GM23338 (cell line): ENCODE measurements around the gene ZBTB20. TPM values are rescaled to one million over a fixed set of nuclear protein-coding genes. Genes with fewer than 3 reads are reported as not detected.

Experiments used
- ATAC-seq: fragments of 200-7000 bp; cut with Tn5 transposase; 3 replicates; pipeline ENCODE4 v1.9.1; 2020
- DNase-seq: peaks from one replicate; pipeline ENCODE4 v3.0.0-alpha.2; 2015; ENCODE audit warnings: low spot score
- H2AFZ ChIP-seq: fragments of 200-600 bp; sonication (generic); 2 replicates; pipeline ENCODE4 v1.8.0; 2016; ENCODE audit warnings: antibody characterized with exemption, mild to moderate bottlenecking, moderate library complexity
- H3F3A ChIP-seq: fragments of 200-600 bp; sonication (generic); replicated peaks from 2 replicates; pipeline ENCODE4 v1.8.0; 2017; ENCODE audit warnings: antibody characterized with exemption, mixed run types, low read depth
- H3K27ac ChIP-seq: fragments of 200-600 bp; sonication (generic); 2 replicates; pipeline ENCODE4 v1.6.1; 2016; ENCODE audit warnings: low read depth
- H3K27me3 ChIP-seq: fragments of 200-600 bp; sonication (generic); 2 replicates; pipeline ENCODE4 v1.8.0; 2016; ENCODE audit warnings: mild to moderate bottlenecking, mixed run types, moderate library complexity; ENCODE audit not compliant: insufficient read depth
- H3K36me3 ChIP-seq: fragments of 200-600 bp; sonication (generic); 2 replicates; pipeline ENCODE4 v1.8.0; 2016; ENCODE audit warnings: mild to moderate bottlenecking; ENCODE audit not compliant: insufficient read depth
- H3K4me1 ChIP-seq: fragments of 200-600 bp; sonication (generic); 2 replicates; pipeline ENCODE4 v1.8.0; 2016; ENCODE audit warnings: mild to moderate bottlenecking, moderate library complexity; ENCODE audit not compliant: insufficient read depth
- H3K4me2 ChIP-seq: fragments of 200-600 bp; sonication (generic); 2 replicates; pipeline ENCODE4 v1.7.1; 2017; ENCODE audit warnings: mixed run types
- H3K4me3 ChIP-seq: fragments of 200-600 bp; sonication (generic); 2 replicates; pipeline ENCODE4 v1.6.1; 2016; ENCODE audit warnings: mixed run types
- H3K79me2 ChIP-seq: fragments of 200-600 bp; sonication (generic); replicated peaks from 2 replicates; pipeline ENCODE4 v1.8.0; 2017; ENCODE audit warnings: mild to moderate bottlenecking; ENCODE audit not compliant: insufficient read depth
- H3K9me2 ChIP-seq: fragments of 200-600 bp; sonication (generic); 2 replicates; pipeline ENCODE4 v1.8.0; 2017; ENCODE audit not compliant: insufficient read depth
- H4K20me1 ChIP-seq: fragments of 200-600 bp; sonication (generic); replicated peaks from 2 replicates; pipeline ENCODE4 v1.8.0; 2017; ENCODE audit warnings: mild to moderate bottlenecking; ENCODE audit not compliant: insufficient read depth
- H3K27ac Mint-ChIP-seq: 2 replicates; pipeline ENCODE4 v1.8.0; 2020; ENCODE audit warnings: inconsistent platforms, mild to moderate bottlenecking, moderate library complexity, mixed read lengths
- H3K27me3 Mint-ChIP-seq: 3 replicates; pipeline ENCODE4 v1.8.0; 2022; ENCODE audit warnings: low read depth, mild to moderate bottlenecking, moderate library complexity, mixed read lengths, inconsistent platforms; ENCODE audit not compliant: insufficient read depth, poor library complexity
- H3K36me3 Mint-ChIP-seq: 3 replicates; pipeline ENCODE4 v1.8.0; 2021; ENCODE audit warnings: low read depth, mild to moderate bottlenecking, inconsistent platforms, moderate library complexity, mixed read lengths
- H3K4me1 Mint-ChIP-seq: 3 replicates; pipeline ENCODE4 v1.8.0; 2020; ENCODE audit warnings: mild to moderate bottlenecking, inconsistent platforms, mixed read lengths
- H3K4me3 Mint-ChIP-seq: 3 replicates; pipeline ENCODE4 v1.8.0; 2021; ENCODE audit warnings: moderate library complexity, mild to moderate bottlenecking, inconsistent platforms, mixed read lengths
- H3K9me3 Mint-ChIP-seq: 3 replicates; pipeline ENCODE4 v1.8.0; 2020; ENCODE audit warnings: moderate library complexity, mild to moderate bottlenecking, inconsistent platforms, mixed read lengths
- CREB1 ChIP-seq: fragments of 250-450 bp; sonication (Bioruptor Pico); IDR thresholded peaks from 2 replicates; pipeline ENCODE4 v1.5.0; 2020; ENCODE audit warnings: low read depth, mild to moderate bottlenecking, moderate library complexity
- EZH2 ChIP-seq: fragments of 200-600 bp; sonication (generic); IDR thresholded peaks from one replicate; pipeline ENCODE4 v1.8.0; 2017; ENCODE audit warnings: antibody characterized with exemption, mild to moderate bottlenecking, low read depth; ENCODE audit not compliant: unreplicated experiment
- EZH2phosphoT487 ChIP-seq: fragments of 200-600 bp; sonication (generic); IDR thresholded peaks from one replicate; pipeline ENCODE4 v1.8.1; 2018; ENCODE audit warnings: antibody characterized with exemption; ENCODE audit not compliant: unreplicated experiment
- JUNB ChIP-seq: IDR thresholded peaks from one replicate; pipeline ENCODE4 v1.6.1; 2016; ENCODE audit warnings: antibody characterized with exemption; ENCODE audit not compliant: unreplicated experiment
- NANOG ChIP-seq: IDR thresholded peaks from 2 replicates; pipeline ENCODE4 v1.6.1; 2016; ENCODE audit warnings: antibody characterized with exemption, borderline replicate concordance
- POLR2AphosphoS5 ChIP-seq: IDR thresholded peaks from 2 replicates; pipeline ENCODE4 v1.6.1; 2016; ENCODE audit warnings: antibody characterized with exemption, low read depth
- REST ChIP-seq: IDR thresholded peaks from one replicate; pipeline ENCODE4 v1.6.1; 2018; ENCODE audit warnings: antibody characterized with exemption; ENCODE audit not compliant: unreplicated experiment
- STAT1 ChIP-seq: IDR thresholded peaks from one replicate; pipeline ENCODE4 v1.6.1; 2016; ENCODE audit warnings: antibody characterized with exemption; ENCODE audit not compliant: unreplicated experiment
- ZNF114 ChIP-seq: fragments of 250-450 bp; sonication (Bioruptor Pico); IDR thresholded peaks from 2 replicates; pipeline ENCODE4 v1.5.0; 2020; ENCODE audit warnings: mild to moderate bottlenecking, moderate library complexity
- ZNF331 ChIP-seq: fragments of 250-450 bp; sonication (Bioruptor Pico); IDR thresholded peaks from 2 replicates; pipeline ENCODE4 v1.5.0; 2020; ENCODE audit warnings: low read depth, mild to moderate bottlenecking, moderate library complexity
- polyA plus RNA-seq: library from polyadenylated mRNA; unstranded; fragments of >200 nt; fragmentation: Nextera tagmentation; extraction: Ambion mirVana; gene quantifications from 2 replicates; pipeline ENCODE4 v1.2.1, GENCODE V29; 2016
- total RNA-seq: library from RNA; depleted of rRNA; stranded (reverse); fragments of >200 nt; shearing (Covaris generic); gene quantifications from 2 replicates; pipeline ENCODE4 v1.2.3, GENCODE V29; 2014
- TF ChIP-seq, protein P1 (sequence below), 2 experiments: fragments of 200-600 bp in 1 of 2; sonication (generic) in 1 of 2; conservative IDR thresholded peaks; 2 replicates each; pipeline versions ENCODE4 v1.5.1 to v1.6.1; 2016 to 2017; ENCODE audit warnings: antibody characterized with exemption in 2 of 2, low read depth in 2 of 2, mild to moderate bottlenecking in 2 of 2, moderate library complexity in 1 of 2
- TF ChIP-seq, protein P2 (sequence below): fragments of 250-450 bp; sonication (Bioruptor Pico); IDR thresholded peaks from 2 replicates; pipeline ENCODE4 v1.5.0; 2020; ENCODE audit warnings: mild to moderate bottlenecking, moderate library complexity
- TF ChIP-seq, protein P3 (sequence below): IDR thresholded peaks from 2 replicates; pipeline ENCODE4 v1.6.1; 2016; ENCODE audit warnings: antibody characterized with exemption

ZBTB20 gene
- total and polyA plus RNA-seq, 2 experiments from 2014 or later, result 2.0 to 3.3 TPM

DNA sequence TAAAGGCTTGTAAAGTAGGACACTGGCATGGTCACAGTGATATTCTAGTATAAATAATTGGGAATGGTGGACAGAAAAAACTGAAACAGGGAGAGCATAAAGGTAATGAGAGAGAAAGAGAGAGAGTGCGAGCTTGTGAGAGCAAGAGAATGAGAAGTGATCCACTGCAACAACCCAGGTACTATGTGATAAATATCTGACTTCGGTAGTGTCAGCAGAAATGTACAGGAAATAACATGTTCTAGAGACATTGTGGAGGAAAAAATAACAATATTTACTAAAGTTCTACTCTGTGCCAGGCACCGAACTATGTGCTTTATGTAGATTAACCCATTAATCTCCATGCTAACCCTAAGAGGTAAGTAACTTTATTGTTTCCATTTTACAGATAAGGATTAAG is 425.9 kb downstream of the ZBTB20 start:
- Mint-ChIP-seq H3K4me3 (no peak overlapping the region), H3K9me3 (no peaks in the 10 kb centered on the region), H3K27me3 (no peaks in the 10 kb centered on the region), H3K27ac (no peak overlapping the region), H3K36me3 (no peaks in the 10 kb centered on the region), H3K4me1 (no peaks in the 10 kb centered on the region)
- no peak overlapping the region for H2AFZ ChIP-seq
- H3K4me2 ChIP-seq, result no peak overlapping the region
- H3K9me2 ChIP-seq, result no peaks in the 10 kb centered on the region
- H3K27ac ChIP-seq, result no peak overlapping the region
- H3K4me3 ChIP-seq, result no peak overlapping the region
- no peaks in the 10 kb centered on the region for H3K79me2 ChIP-seq
- no peak for ATAC-seq
- H3K27me3 ChIP-seq, result no peaks in the 10 kb centered on the region
- no peak for DNase-seq
- H3K36me3 ChIP-seq, result no peaks in the 10 kb centered on the region
- TF ChIP-seq, protein P1, sequence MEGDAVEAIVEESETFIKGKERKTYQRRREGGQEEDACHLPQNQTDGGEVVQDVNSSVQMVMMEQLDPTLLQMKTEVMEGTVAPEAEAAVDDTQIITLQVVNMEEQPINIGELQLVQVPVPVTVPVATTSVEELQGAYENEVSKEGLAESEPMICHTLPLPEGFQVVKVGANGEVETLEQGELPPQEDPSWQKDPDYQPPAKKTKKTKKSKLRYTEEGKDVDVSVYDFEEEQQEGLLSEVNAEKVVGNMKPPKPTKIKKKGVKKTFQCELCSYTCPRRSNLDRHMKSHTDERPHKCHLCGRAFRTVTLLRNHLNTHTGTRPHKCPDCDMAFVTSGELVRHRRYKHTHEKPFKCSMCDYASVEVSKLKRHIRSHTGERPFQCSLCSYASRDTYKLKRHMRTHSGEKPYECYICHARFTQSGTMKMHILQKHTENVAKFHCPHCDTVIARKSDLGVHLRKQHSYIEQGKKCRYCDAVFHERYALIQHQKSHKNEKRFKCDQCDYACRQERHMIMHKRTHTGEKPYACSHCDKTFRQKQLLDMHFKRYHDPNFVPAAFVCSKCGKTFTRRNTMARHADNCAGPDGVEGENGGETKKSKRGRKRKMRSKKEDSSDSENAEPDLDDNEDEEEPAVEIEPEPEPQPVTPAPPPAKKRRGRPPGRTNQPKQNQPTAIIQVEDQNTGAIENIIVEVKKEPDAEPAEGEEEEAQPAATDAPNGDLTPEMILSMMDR (conservative IDR thresholded peaks at IDR 0.05; ENCODE audit: low read depth in 2 of 2), result no peak
- TF ChIP-seq REST (no peak), NANOG (no peak), STAT1 (no peak), CREB1 (CRISPR knock-in tag) (no peak), EZH2 (no peak), ZNF331 (CRISPR knock-in tag) (no peak), POLR2AphosphoS5 (no peak), EZH2phosphoT487 (no peak), JUNB (no peak), ZNF114 (no peak)
- TF ChIP-seq, protein P2, sequence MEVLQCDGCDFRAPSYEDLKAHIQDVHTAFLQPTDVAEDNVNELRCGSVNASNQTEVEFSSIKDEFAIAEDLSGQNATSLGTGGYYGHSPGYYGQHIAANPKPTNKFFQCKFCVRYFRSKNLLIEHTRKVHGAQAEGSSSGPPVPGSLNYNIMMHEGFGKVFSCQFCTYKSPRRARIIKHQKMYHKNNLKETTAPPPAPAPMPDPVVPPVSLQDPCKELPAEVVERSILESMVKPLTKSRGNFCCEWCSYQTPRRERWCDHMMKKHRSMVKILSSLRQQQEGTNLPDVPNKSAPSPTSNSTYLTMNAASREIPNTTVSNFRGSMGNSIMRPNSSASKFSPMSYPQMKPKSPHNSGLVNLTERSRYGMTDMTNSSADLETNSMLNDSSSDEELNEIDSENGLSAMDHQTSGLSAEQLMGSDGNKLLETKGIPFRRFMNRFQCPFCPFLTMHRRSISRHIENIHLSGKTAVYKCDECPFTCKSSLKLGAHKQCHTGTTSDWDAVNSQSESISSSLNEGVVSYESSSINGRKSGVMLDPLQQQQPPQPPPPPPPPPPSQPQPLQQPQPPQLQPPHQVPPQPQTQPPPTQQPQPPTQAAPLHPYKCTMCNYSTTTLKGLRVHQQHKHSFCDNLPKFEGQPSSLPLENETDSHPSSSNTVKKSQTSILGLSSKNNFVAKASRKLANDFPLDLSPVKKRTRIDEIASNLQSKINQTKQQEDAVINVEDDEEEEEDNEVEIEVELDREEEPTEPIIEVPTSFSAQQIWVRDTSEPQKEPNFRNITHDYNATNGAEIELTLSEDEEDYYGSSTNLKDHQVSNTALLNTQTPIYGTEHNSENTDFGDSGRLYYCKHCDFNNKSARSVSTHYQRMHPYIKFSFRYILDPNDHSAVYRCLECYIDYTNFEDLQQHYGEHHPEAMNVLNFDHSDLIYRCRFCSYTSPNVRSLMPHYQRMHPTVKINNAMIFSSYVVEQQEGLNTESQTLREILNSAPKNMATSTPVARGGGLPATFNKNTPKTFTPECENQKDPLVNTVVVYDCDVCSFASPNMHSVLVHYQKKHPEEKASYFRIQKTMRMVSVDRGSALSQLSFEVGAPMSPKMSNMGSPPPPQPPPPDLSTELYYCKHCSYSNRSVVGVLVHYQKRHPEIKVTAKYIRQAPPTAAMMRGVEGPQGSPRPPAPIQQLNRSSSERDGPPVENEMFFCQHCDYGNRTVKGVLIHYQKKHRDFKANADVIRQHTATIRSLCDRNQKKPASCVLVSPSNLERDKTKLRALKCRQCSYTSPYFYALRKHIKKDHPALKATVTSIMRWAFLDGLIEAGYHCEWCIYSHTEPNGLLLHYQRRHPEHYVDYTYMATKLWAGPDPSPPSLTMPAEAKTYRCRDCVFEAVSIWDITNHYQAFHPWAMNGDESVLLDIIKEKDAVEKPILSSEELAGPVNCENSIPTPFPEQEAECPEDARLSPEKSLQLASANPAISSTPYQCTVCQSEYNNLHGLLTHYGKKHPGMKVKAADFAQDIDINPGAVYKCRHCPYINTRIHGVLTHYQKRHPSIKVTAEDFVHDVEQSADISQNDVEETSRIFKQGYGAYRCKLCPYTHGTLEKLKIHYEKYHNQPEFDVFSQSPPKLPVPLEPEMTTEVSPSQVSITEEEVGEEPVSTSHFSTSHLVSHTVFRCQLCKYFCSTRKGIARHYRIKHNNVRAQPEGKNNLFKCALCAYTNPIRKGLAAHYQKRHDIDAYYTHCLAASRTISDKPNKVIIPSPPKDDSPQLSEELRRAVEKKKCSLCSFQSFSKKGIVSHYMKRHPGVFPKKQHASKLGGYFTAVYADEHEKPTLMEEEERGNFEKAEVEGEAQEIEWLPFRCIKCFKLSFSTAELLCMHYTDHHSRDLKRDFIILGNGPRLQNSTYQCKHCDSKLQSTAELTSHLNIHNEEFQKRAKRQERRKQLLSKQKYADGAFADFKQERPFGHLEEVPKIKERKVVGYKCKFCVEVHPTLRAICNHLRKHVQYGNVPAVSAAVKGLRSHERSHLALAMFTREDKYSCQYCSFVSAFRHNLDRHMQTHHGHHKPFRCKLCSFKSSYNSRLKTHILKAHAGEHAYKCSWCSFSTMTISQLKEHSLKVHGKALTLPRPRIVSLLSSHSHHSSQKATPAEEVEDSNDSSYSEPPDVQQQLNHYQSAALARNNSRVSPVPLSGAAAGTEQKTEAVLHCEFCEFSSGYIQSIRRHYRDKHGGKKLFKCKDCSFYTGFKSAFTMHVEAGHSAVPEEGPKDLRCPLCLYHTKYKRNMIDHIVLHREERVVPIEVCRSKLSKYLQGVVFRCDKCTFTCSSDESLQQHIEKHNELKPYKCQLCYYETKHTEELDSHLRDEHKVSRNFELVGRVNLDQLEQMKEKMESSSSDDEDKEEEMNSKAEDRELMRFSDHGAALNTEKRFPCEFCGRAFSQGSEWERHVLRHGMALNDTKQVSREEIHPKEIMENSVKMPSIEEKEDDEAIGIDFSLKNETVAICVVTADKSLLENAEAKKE (CRISPR knock-in tag), result no peak
- TF ChIP-seq, protein P3, sequence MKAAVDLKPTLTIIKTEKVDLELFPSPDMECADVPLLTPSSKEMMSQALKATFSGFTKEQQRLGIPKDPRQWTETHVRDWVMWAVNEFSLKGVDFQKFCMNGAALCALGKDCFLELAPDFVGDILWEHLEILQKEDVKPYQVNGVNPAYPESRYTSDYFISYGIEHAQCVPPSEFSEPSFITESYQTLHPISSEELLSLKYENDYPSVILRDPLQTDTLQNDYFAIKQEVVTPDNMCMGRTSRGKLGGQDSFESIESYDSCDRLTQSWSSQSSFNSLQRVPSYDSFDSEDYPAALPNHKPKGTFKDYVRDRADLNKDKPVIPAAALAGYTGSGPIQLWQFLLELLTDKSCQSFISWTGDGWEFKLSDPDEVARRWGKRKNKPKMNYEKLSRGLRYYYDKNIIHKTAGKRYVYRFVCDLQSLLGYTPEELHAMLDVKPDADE, result no peak
- no peaks in the 10 kb centered on the region for H3K4me1 ChIP-seq
- H4K20me1 ChIP-seq, result no peaks in the 10 kb centered on the region
- H3F3A ChIP-seq, result no peaks in the 10 kb centered on the region
